Karpas-422 (cell line): ENCODE results near the gene RASSF9. TPM values are rescaled to one million over a fixed set of nuclear protein-coding genes. Genes with fewer than 3 reads are reported as not detected.

ENCODE experiments used
- DNase-seq: peaks from one replicate; pipeline ENCODE4 v3.0.0-alpha.2; 2015
- H2AFZ ChIP-seq: fragments of 200-600 bp; sonication (generic); 2 replicates; pipeline ENCODE4 v1.6.1; 2014; ENCODE audit warnings: antibody characterized with exemption, low read length, mixed read lengths
- H3K27ac ChIP-seq: fragments of 200-600 bp; sonication (generic); 2 replicates; pipeline ENCODE4 v1.5.1; 2014; ENCODE audit warnings: mild to moderate bottlenecking, low read length, moderate library complexity
- H3K27me3 ChIP-seq: fragments of 200-600 bp; sonication (generic); 2 replicates; pipeline ENCODE4 v1.6.1; 2014; ENCODE audit warnings: low read length, mixed read lengths
- H3K36me3 ChIP-seq: fragments of 200-600 bp; sonication (generic); 2 replicates; pipeline ENCODE4 v1.6.1; 2014; ENCODE audit warnings: low read length, mixed read lengths; ENCODE audit not compliant: insufficient read depth
- H3K4me1 ChIP-seq: fragments of 200-600 bp; sonication (generic); 2 replicates; pipeline ENCODE4 v1.6.1; 2014; ENCODE audit warnings: mild to moderate bottlenecking, low read length, mixed read lengths
- H3K4me2 ChIP-seq: fragments of 200-600 bp; sonication (generic); 2 replicates; pipeline ENCODE4 v1.6.1; 2014; ENCODE audit warnings: low read length, low read depth, mild to moderate bottlenecking; ENCODE audit not compliant: poor library complexity, severe bottlenecking
- H3K4me3 ChIP-seq: fragments of 200-600 bp; sonication (generic); 2 replicates; pipeline ENCODE4 v1.5.1; 2014; ENCODE audit warnings: mild to moderate bottlenecking, antibody characterized with exemption, low read length, mixed read lengths
- H3K79me2 ChIP-seq: fragments of 200-600 bp; sonication (generic); 2 replicates; pipeline ENCODE4 v1.6.1; 2014; ENCODE audit warnings: mild to moderate bottlenecking, low read length, mixed read lengths
- H3K9ac ChIP-seq: fragments of 200-600 bp; sonication (generic); 2 replicates; pipeline ENCODE4 v1.6.0; 2014; ENCODE audit warnings: low read length
- H3K9me2 ChIP-seq: fragments of 200-600 bp; sonication (generic), shearing (Covaris generic); replicated peaks from 2 replicates; pipeline ENCODE4 v1.6.0; 2014; ENCODE audit warnings: mild to moderate bottlenecking, low read length, moderate library complexity; ENCODE audit not compliant: insufficient read depth
- H3K9me3 ChIP-seq: fragments of 300-700, 200-600 bp; sonication (generic); 2 replicates; pipeline ENCODE4 v1.6.1; 2014; ENCODE audit warnings: low read length, mixed read lengths
- H4K20me1 ChIP-seq: fragments of 200-600 bp; sonication (generic); 2 replicates; pipeline ENCODE4 v1.6.1; 2014; ENCODE audit warnings: mild to moderate bottlenecking, antibody characterized with exemption, low read length, low read depth; ENCODE audit not compliant: insufficient read depth
- total RNA-seq: library from RNA; depleted of rRNA; stranded (reverse); fragments of >200 nt; shearing (Covaris generic); gene quantifications from 2 replicates; pipeline ENCODE4 v1.2.3, GENCODE V29; 2014; ENCODE audit warnings: low replicate concordance; rRNA removed

RASSF9 gene
- total RNA-seq, 1 experiment from 2014 or later: not detected

- Histone ChIP-seq H3K27ac (no peak overlapping the region), H2AFZ (no peak overlapping the region)
Measured at GRCh38 chr12:85755760-85756159, 80.4 kb downstream of the RASSF9 start.

More at GRCh38 chr12:85755760-85756159, 80.4 kb downstream of the RASSF9 start:
- Histone ChIP-seq H3K4me1 (no peaks in the 10 kb centered on the region), H3K4me2 (no peak overlapping the region), H3K9me2 (no peaks in the 10 kb centered on the region), H3K9me3 (no peaks in the 10 kb centered on the region; the same call in none of the 2 replicates), H4K20me1 (no peaks in the 10 kb centered on the region), H3K27me3 (no peaks in the 10 kb centered on the region), H3K79me2 (no peaks in the 10 kb centered on the region), H3K36me3 (no peaks in the 10 kb centered on the region), H3K4me3 (no peak overlapping the region), H3K9ac (no peak overlapping the region)
- no peak for DNase-seq

Other genes starting within 250 kb of the RASSF9 start
- not detected in 2 replicates for gene NTS, start 37.9 kb upstream of the RASSF9 start, total RNA-seq